ENCODE results near the gene NUMBL. TPM values are rescaled to one million over a fixed set of nuclear protein-coding genes. Genes with fewer than 3 reads are reported as not detected.

NUMBL gene
- total and polyA plus RNA-seq, 9 of the 15 experiments (the other 6 are each of a cell fraction or from before 2014, with no cell fraction given), result 0.39 to 38.6 (median 6.6) TPM

GRCh38 chr19:40735013-40735771 is 44.7 kb upstream of the NUMBL start:
- 82% methylated on average over 11 of the region's 11 CpGs for WGBS (ENCODE audit: insufficient coverage, low coverage, missing lambda C conversion rate)
- Histone ChIP-seq H3K9ac (ENCODE audit: insufficient read depth in 1 of 2, low read depth in 2 of 2, low read length in 2 of 2) (no peak overlapping the region), H3K79me2 (ENCODE audit: control insufficient read depth, insufficient read depth, low read length) (no peaks in the 10 kb centered on the region), H3K4me3 (no peak overlapping the region), H3K27ac (ENCODE audit: extremely low read depth, low read depth, low read length) (no peak overlapping the region), H4K20me1 (replicated peaks; ENCODE audit: control insufficient read depth, insufficient read depth, low read length) (0 out of 2 replicates have a peak, but pooled peaks cover 3% of the 10 kb centered on the region), H2AFZ (ENCODE audit: low read depth, low read length) (no peak overlapping the region), H3K4me1 (replicated peaks in 1 of 2; ENCODE audit: control insufficient read depth in 2 of 2, insufficient read depth in 2 of 2, low read length in 2 of 2) (peaks cover 0 to 11% of the 10 kb centered on the region in 2 experiments; a peak in 2 of 5 replicates), H3K36me3 (ENCODE audit: control insufficient read depth, insufficient read depth, low read length) (peaks cover 78% of the 10 kb centered on the region), H3K27me3 (ENCODE audit: control insufficient read depth in 2 of 2, insufficient read depth in 2 of 2, low read length in 2 of 2) (no peaks in the 10 kb centered on the region), H3K4me2 (ENCODE audit: insufficient read depth, low read length) (no peak overlapping the region), H3K9me3 (replicated peaks; ENCODE audit: control insufficient read depth, insufficient read depth, low read depth, low read length) (no peaks in the 10 kb centered on the region), H3K9me1 (ENCODE audit: control insufficient read depth, insufficient read depth, low read length) (no peaks in the 10 kb centered on the region)
- DNase-seq (ENCODE audit: extremely low read depth in 1 of 4, low spot score in 3 of 4) (no peak), FAIRE-seq (no peak), ATAC-seq (no peak)
- intact Hi-C loops (cut with micrococcal nuclease), result no loop called here
- no TSS peak for BruUV-seq (replicated peaks)
- CTCF ChIA-PET (ENCODE audit: low intra/inter-chr PET ratio), result no interaction called here
- TF ChIP-seq RAD21 (CRISPR knock-in tag; conservative IDR thresholded peaks at IDR 0.05 in 1 of 2, IDR thresholded peaks at IDR 0.05 in 1 of 2) (no peak), ZFP36 (IDR thresholded peaks at IDR 0.05; ENCODE audit: low read depth, low read length, partially characterized antibody) (peak; percentile 88)
- in situ Hi-C loops (cut with MboI), result no loop called here
- POLR2A ChIA-PET, result interaction anchor here (1.2 kb wide), 2 partner anchors 10 to 15 kb away, joined by 3 to 4 read pairs; partner anchors contain the start of genes ACTMAP and SNRPA

DNA sequence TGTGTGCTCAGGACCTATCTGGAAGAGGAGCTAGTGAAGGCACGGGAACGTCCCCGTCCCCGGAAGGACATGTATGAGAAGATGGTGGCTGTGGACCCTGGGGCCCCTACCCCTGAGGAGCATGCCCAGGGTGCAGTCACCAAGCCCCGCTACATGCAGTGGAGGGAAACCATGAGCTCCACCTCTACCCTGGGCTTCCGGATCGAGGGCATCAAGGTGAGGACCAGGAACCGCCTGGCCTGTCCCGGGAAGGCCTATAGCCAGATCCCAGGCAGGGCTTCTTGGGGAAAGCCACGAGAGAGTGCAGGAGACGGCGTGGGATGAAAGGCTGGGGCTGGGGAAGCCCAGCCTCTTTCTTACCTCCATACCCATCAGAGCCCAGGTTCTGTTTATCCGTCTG is 42.7 kb upstream of the NUMBL start:
- Histone ChIP-seq H3K9me3 (replicated peaks; ENCODE audit: control insufficient read depth, insufficient read depth, low read depth, low read length) (no peaks in the 10 kb centered on the region), H3K27ac (ENCODE audit: extremely low read depth, low read depth, low read length) (no peak overlapping the region), H4K20me1 (replicated peaks; ENCODE audit: control insufficient read depth, insufficient read depth, low read length) (no peaks in the 10 kb centered on the region), H2AFZ (ENCODE audit: low read depth, low read length) (no peak overlapping the region), H3K79me2 (ENCODE audit: control insufficient read depth, insufficient read depth, low read length) (no peaks in the 10 kb centered on the region), H3K4me2 (ENCODE audit: insufficient read depth, low read length) (no peak overlapping the region), H3K9me1 (ENCODE audit: control insufficient read depth, insufficient read depth, low read length) (peaks cover 2% of the 10 kb centered on the region), H3K9ac (ENCODE audit: insufficient read depth in 1 of 2, low read depth in 2 of 2, low read length in 2 of 2) (no peak overlapping the region; a peak in 1 of 4 replicates), H3K36me3 (ENCODE audit: control insufficient read depth, insufficient read depth, low read length) (peaks cover 72% of the 10 kb centered on the region), H3K27me3 (ENCODE audit: control insufficient read depth in 2 of 2, insufficient read depth in 2 of 2, low read length in 2 of 2) (no peaks in the 10 kb centered on the region), H3K4me3 (no peak overlapping the region), H3K4me1 (replicated peaks in 1 of 2; ENCODE audit: control insufficient read depth in 2 of 2, insufficient read depth in 2 of 2, low read length in 2 of 2) (no peaks in the 10 kb centered on the region)
- ChIA-PET POLR2A (interaction anchor here (0.8 to 1.2 kb wide), 4 partner anchors 12 to 213 kb away, joined by 3 to 6 read pairs (median 4); partner anchors contain the start of gene ACTMAP), CTCF (ENCODE audit: low intra/inter-chr PET ratio) (no interaction called here)
- DNase-seq (ENCODE audit: extremely low read depth in 1 of 4, low spot score in 3 of 4) (no peak), FAIRE-seq (no peak), ATAC-seq (no peak)
- intact Hi-C loops (cut with micrococcal nuclease) (no loop called here), in situ Hi-C loops (cut with MboI) (no loop called here)
- 88% methylated on average over 13 of the region's 13 CpGs for WGBS (ENCODE audit: insufficient coverage, low coverage, missing lambda C conversion rate)
- BruUV-seq (replicated peaks), result no TSS peak
- TF ChIP-seq RBFOX2 (IDR thresholded peaks at IDR 0.05; ENCODE audit: low read depth, low read length) (0 out of 2 replicates have a peak, but pooled peaks have one; percentile 16), ZNF551 (CRISPR knock-in tag; IDR thresholded peaks at IDR 0.05) (no peak)

Measured in K562 (cell line).